ENCODE measurements around the gene NXT1.
A peak's percentile ranks its signal among the peaks of the same experiment; 100 is the strongest.

Gene NXT1

GRCh38 chr20:23362392-23363256 is 12.0 kb downstream of the NXT1 start:
- Mint-ChIP-seq H3K4me3 (peak overlapping the region; percentile 97), H3K4me1 (peaks cover 55% of the 10 kb centered on the region), H3K36me3 (peaks cover 17% of the 10 kb centered on the region), H3K9me3 (no peaks in the 10 kb centered on the region), H3K27ac (peak overlapping the region; percentile 95), H3K27me3 (no peaks in the 10 kb centered on the region)
- peak; percentile 0 for ATAC-seq

GRCh38 chr20:23363257-23363649 is 12.7 kb downstream of the NXT1 start:
- peak overlapping the region; percentile 95 for H3K27ac Mint-ChIP-seq
- peak overlapping the region; percentile 97 for H3K4me3 Mint-ChIP-seq
- H3K4me1 Mint-ChIP-seq: peaks cover 50% of the 10 kb centered on the region
- ATAC-seq: no peak
- no peaks in the 10 kb centered on the region for H3K27me3 Mint-ChIP-seq
- H3K36me3 Mint-ChIP-seq: peaks cover 17% of the 10 kb centered on the region
- H3K9me3 Mint-ChIP-seq: no peaks in the 10 kb centered on the region

- Mint-ChIP-seq H3K27ac (peak overlapping the region; percentile 73), H3K4me1 (peaks cover 41% of the 10 kb centered on the region), H3K36me3 (peaks cover 35% of the 10 kb centered on the region), H3K4me3 (no peak overlapping the region), H3K27me3 (no peaks in the 10 kb centered on the region), H3K9me3 (no peaks in the 10 kb centered on the region)
- ATAC-seq: no peak
These were observed 15.0 kb downstream of the NXT1 start for GRCh38 chr20:23365390-23366165.

GRCh38 chr20:23366384-23366783 is 15.8 kb downstream of the NXT1 start:
- no peaks in the 10 kb centered on the region for H3K27me3 Mint-ChIP-seq
- H3K9me3 Mint-ChIP-seq: no peaks in the 10 kb centered on the region
- H3K27ac Mint-ChIP-seq: peak overlapping the region; percentile 44
- H3K4me1 Mint-ChIP-seq: peaks cover 41% of the 10 kb centered on the region
- H3K4me3 Mint-ChIP-seq: no peak overlapping the region
- H3K36me3 Mint-ChIP-seq: peaks cover 39% of the 10 kb centered on the region
- ATAC-seq: no peak

- Mint-ChIP-seq H3K27ac (no peak overlapping the region), H3K36me3 (peaks cover 39% of the 10 kb centered on the region), H3K27me3 (no peaks in the 10 kb centered on the region), H3K9me3 (no peaks in the 10 kb centered on the region), H3K4me1 (peaks cover 38% of the 10 kb centered on the region), H3K4me3 (no peak overlapping the region)
- ATAC-seq: no peak
These were observed 17.2 kb downstream of the NXT1 start for GRCh38 chr20:23367770-23368169.

- no peaks in the 10 kb centered on the region for H3K9me3 Mint-ChIP-seq
- H3K4me3 Mint-ChIP-seq: no peak overlapping the region
- peaks cover 39% of the 10 kb centered on the region for H3K36me3 Mint-ChIP-seq
- peaks cover 31% of the 10 kb centered on the region for H3K4me1 Mint-ChIP-seq
- no peak for ATAC-seq
- H3K27ac Mint-ChIP-seq: no peak overlapping the region
- no peaks in the 10 kb centered on the region for H3K27me3 Mint-ChIP-seq
These were observed 17.9 kb downstream of the NXT1 start for GRCh38 chr20:23368316-23369071.

- Mint-ChIP-seq H3K4me1 (peaks cover 25% of the 10 kb centered on the region), H3K9me3 (no peaks in the 10 kb centered on the region), H3K27me3 (no peaks in the 10 kb centered on the region), H3K4me3 (no peak overlapping the region), H3K36me3 (peaks cover 46% of the 10 kb centered on the region), H3K27ac (no peak overlapping the region)
- ATAC-seq: no peak
These were observed 18.7 kb downstream of the NXT1 start for GRCh38 chr20:23369072-23369823.

GRCh38 chr20:23370274-23370673 is 19.7 kb downstream of the NXT1 start:
- ATAC-seq: no peak
- Mint-ChIP-seq H3K27ac (no peak overlapping the region), H3K9me3 (no peaks in the 10 kb centered on the region), H3K4me3 (no peak overlapping the region), H3K27me3 (no peaks in the 10 kb centered on the region), H3K4me1 (peaks cover 14% of the 10 kb centered on the region), H3K36me3 (peaks cover 38% of the 10 kb centered on the region)

GRCh38 chr20:23370873-23371272 is 20.3 kb downstream of the NXT1 start:
- Mint-ChIP-seq H3K36me3 (peaks cover 42% of the 10 kb centered on the region), H3K27ac (no peak overlapping the region), H3K4me3 (no peak overlapping the region), H3K4me1 (peaks cover 12% of the 10 kb centered on the region), H3K9me3 (no peaks in the 10 kb centered on the region), H3K27me3 (no peaks in the 10 kb centered on the region)
- ATAC-seq: no peak

- Mint-ChIP-seq H3K9me3 (no peaks in the 10 kb centered on the region), H3K27me3 (no peaks in the 10 kb centered on the region), H3K4me1 (peaks cover 6% of the 10 kb centered on the region), H3K36me3 (peaks cover 45% of the 10 kb centered on the region), H3K27ac (no peak overlapping the region), H3K4me3 (no peak overlapping the region)
- no peak for ATAC-seq
These were observed 20.9 kb downstream of the NXT1 start for GRCh38 chr20:23371496-23371895.

- H3K4me1 Mint-ChIP-seq: no peaks in the 10 kb centered on the region
- peaks cover 46% of the 10 kb centered on the region for H3K36me3 Mint-ChIP-seq
- no peaks in the 10 kb centered on the region for H3K9me3 Mint-ChIP-seq
- H3K4me3 Mint-ChIP-seq: no peak overlapping the region
- ATAC-seq: no peak
- no peak overlapping the region for H3K27ac Mint-ChIP-seq
- no peaks in the 10 kb centered on the region for H3K27me3 Mint-ChIP-seq
These were observed 23.9 kb downstream of the NXT1 start for GRCh38 chr20:23374441-23374840.

GRCh38 chr20:23375827-23376226 is 25.2 kb downstream of the NXT1 start:
- no peaks in the 10 kb centered on the region for H3K4me1 Mint-ChIP-seq
- no peak overlapping the region for H3K27ac Mint-ChIP-seq
- no peak for ATAC-seq
- no peaks in the 10 kb centered on the region for H3K9me3 Mint-ChIP-seq
- H3K36me3 Mint-ChIP-seq: peaks cover 40% of the 10 kb centered on the region
- H3K4me3 Mint-ChIP-seq: no peak overlapping the region
- H3K27me3 Mint-ChIP-seq: no peaks in the 10 kb centered on the region

GRCh38 chr20:23379772-23380171 is 29.2 kb downstream of the NXT1 start:
- no peak overlapping the region for H3K4me3 Mint-ChIP-seq
- no peaks in the 10 kb centered on the region for H3K4me1 Mint-ChIP-seq
- H3K27me3 Mint-ChIP-seq: no peaks in the 10 kb centered on the region
- ATAC-seq: no peak
- peaks cover 64% of the 10 kb centered on the region for H3K36me3 Mint-ChIP-seq
- no peak overlapping the region for H3K27ac Mint-ChIP-seq
- peaks cover 3% of the 10 kb centered on the region for H3K9me3 Mint-ChIP-seq

GRCh38 chr20:23381876-23382275 is 31.3 kb downstream of the NXT1 start:
- H3K4me3 Mint-ChIP-seq: no peak overlapping the region
- H3K36me3 Mint-ChIP-seq: peaks cover 66% of the 10 kb centered on the region
- no peaks in the 10 kb centered on the region for H3K27me3 Mint-ChIP-seq
- no peak overlapping the region for H3K27ac Mint-ChIP-seq
- no peak for ATAC-seq
- no peaks in the 10 kb centered on the region for H3K4me1 Mint-ChIP-seq
- H3K9me3 Mint-ChIP-seq: peaks cover 3% of the 10 kb centered on the region
